Ascending aorta (tissue), 2 donors: ENCODE results near the gene SGPL1. TPM values are rescaled to one million over a fixed set of nuclear protein-coding genes. Genes with fewer than 3 reads are reported as not detected.

Experiments used
- DNase-seq, 2 donors: peaks; one replicate each; pipeline ENCODE4 v3.0.0-alpha.2; 2019; ENCODE audit warnings: low spot score in 2 of 2
- H3K27ac ChIP-seq, 2 donors: fragments of 200-600 bp; sonication (generic); one replicate each; pipeline ENCODE4 v1.5.1; 2016 to 2017; ENCODE audit warnings: mild to moderate bottlenecking in 1 of 2
- H3K27me3 ChIP-seq: fragments of 200-600 bp; sonication (generic); one replicate; pipeline ENCODE4 v1.5.1; 2017
- H3K36me3 ChIP-seq, 2 donors: fragments of 200-600 bp; sonication (generic); one replicate each; pipeline ENCODE4 v1.5.1; 2016
- H3K4me1 ChIP-seq, 2 donors: fragments of 200-600 bp; sonication (generic); one replicate each; pipeline ENCODE4 v1.5.1; 2016 to 2017; ENCODE audit warnings: mild to moderate bottlenecking in 1 of 2
- H3K4me3 ChIP-seq, 2 donors: fragments of 200-600 bp; sonication (generic); one replicate each; pipeline ENCODE4 v1.5.1; 2016 to 2017; ENCODE audit warnings: mild to moderate bottlenecking in 1 of 2
- H3K9me3 ChIP-seq, 2 donors: fragments of 200-600 bp; sonication (generic); one replicate each; pipeline ENCODE4 v1.5.1; 2016
- intact Hi-C: fragments of 100-400 bp; cut with DNase I; formaldehyde crosslinking; loops from one replicate; pipeline ENCODE4 v1.15.1; 2023
- total RNA-seq: library from RNA; depleted of rRNA; stranded (reverse); fragments of >200 nt; gene quantifications from one replicate; pipeline ENCODE4 v1.1.0, GENCODE V29; 2016
- TF ChIP-seq, protein P1 (sequence below), 3 experiments: fragments of 200-600 bp in 2 of 3; fragments of 450-650 bp in 1 of 3; sonication (generic) in 2 of 3; IDR thresholded peaks; one replicate each; pipeline ENCODE4 v1.5.1; 2016 to 2019; ENCODE audit warnings: antibody characterized with exemption in 3 of 3, mild to moderate bottlenecking in 1 of 3, moderate library complexity in 1 of 3

The SGPL1 gene
- total RNA-seq, 1 donor from 2014 or later: 6.2 TPM

DNA sequence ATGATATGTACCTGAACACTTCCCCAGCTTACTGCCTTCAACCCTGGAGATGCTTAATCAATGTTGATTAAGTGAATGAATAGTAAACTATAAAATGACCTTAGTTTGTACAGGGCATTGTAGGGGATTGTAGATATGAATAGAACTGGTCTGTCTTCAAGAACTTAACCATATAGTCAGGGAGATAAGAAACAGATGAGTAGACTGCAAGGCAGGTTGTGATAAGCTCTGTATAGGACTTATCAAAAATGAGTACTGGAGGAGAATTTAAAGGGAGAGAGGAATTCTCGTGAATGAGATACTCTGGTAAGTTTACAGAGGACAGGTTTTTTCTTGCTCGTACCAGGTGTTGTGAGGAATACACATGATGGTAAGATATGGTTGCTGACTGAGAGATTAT lies 27.6 kb downstream of the SGPL1 start:
- H3K36me3 ChIP-seq: peaks cover 4 to 24% of the 10 kb centered on the region in 2 donors
- TF ChIP-seq, protein P1, sequence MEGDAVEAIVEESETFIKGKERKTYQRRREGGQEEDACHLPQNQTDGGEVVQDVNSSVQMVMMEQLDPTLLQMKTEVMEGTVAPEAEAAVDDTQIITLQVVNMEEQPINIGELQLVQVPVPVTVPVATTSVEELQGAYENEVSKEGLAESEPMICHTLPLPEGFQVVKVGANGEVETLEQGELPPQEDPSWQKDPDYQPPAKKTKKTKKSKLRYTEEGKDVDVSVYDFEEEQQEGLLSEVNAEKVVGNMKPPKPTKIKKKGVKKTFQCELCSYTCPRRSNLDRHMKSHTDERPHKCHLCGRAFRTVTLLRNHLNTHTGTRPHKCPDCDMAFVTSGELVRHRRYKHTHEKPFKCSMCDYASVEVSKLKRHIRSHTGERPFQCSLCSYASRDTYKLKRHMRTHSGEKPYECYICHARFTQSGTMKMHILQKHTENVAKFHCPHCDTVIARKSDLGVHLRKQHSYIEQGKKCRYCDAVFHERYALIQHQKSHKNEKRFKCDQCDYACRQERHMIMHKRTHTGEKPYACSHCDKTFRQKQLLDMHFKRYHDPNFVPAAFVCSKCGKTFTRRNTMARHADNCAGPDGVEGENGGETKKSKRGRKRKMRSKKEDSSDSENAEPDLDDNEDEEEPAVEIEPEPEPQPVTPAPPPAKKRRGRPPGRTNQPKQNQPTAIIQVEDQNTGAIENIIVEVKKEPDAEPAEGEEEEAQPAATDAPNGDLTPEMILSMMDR (IDR thresholded peaks at IDR 0.05): no peak
- intact Hi-C loops: no loop called here
- no peaks in the 10 kb centered on the region for H3K4me1 ChIP-seq
- H3K4me3 ChIP-seq: no peak overlapping the region
- H3K27me3 ChIP-seq: no peaks in the 10 kb centered on the region
- no peak for DNase-seq
- H3K27ac ChIP-seq: no peak overlapping the region
- no peaks in the 10 kb centered on the region for H3K9me3 ChIP-seq

DNA sequence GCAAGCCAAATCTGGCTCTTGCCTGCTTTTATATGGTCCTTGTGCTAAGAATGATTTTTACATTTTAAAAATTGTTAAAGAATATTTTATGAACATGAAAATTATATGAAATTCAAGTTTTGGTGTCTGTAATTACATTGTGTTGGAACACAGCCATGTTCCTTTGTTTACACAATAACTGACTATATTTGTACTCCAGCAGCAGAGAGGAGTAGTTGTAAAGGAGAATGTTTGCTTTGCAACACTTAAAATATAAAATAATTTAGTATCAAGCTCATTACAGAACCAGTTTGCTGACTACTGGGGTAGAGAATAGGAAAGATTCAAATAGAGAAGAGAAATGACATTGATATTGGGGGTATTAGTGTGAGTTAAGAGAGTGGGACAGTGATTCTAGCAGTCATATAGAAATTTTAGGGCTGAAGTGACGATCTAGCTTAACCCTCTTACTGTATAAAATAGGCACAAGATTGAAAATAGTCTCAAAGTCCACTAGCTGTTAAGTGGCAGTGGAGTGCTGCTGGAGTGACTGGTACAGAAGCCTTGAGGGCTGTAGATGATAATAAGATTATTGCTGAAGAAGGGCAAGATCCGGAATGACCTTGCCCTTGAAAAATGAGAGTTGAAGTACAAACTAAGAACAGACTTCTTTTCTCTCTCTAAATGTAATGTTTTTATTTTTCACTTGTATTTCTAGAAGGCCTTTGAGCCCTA lies 28.2 kb downstream of the SGPL1 start:
- no peak for DNase-seq
- H3K4me3 ChIP-seq: no peak overlapping the region
- peaks cover 4 to 24% of the 10 kb centered on the region in 2 donors for H3K36me3 ChIP-seq
- no peaks in the 10 kb centered on the region for H3K27me3 ChIP-seq
- intact Hi-C loops: no loop called here
- no peaks in the 10 kb centered on the region for H3K9me3 ChIP-seq
- no peaks in the 10 kb centered on the region for H3K4me1 ChIP-seq
- H3K27ac ChIP-seq: no peak overlapping the region
- TF ChIP-seq, protein P1 (IDR thresholded peaks at IDR 0.05): no peak

DNA sequence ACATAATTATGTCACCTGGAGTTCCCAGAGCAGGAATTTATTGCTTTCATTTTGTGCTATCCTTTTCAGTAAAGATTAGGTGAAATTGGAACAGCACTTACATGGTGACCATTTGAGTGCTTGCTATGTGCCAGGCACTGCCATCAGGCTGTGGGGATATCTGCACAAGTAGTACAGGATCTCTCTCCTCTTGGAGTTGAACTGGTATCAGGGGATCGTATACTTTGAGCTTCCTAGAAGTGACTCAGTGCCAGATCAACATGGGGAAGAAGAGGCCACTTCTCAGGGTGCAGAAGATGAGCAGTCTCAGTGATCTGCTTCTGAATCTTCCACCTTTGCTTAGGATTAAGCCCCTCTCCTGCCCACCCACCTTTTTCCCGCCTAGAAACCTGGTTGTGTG lies 29.5 kb downstream of the SGPL1 start:
- Histone ChIP-seq H3K27ac (no peak overlapping the region), H3K4me1 (peaks cover 0 to 7% of the 10 kb centered on the region in 2 donors), H3K9me3 (no peaks in the 10 kb centered on the region), H3K4me3 (no peak overlapping the region), H3K36me3 (peaks cover 4 to 24% of the 10 kb centered on the region in 2 donors), H3K27me3 (no peaks in the 10 kb centered on the region)
- intact Hi-C loops: no loop called here
- no peak for DNase-seq
- TF ChIP-seq, protein P1 (IDR thresholded peaks at IDR 0.05): no peak

DNA sequence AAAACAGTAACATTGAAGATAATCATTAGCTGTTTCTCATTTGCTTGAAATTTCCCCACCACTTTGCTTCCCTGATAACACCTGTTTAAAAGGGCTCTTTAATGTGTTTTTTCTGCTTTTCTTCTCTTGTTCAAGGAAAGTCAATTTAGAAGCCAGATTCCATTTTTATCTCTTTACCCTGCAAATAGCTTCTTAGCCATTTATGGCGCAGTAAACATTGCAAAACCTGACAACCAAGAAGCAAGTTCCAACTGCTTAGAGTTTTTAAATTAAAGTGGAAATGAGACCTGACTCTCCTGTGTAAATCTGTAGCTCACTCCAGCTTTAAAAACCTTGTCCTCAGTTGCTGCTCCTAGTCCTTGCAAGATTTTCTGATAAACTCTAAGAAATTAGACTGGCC lies 30.1 kb downstream of the SGPL1 start:
- H3K4me3 ChIP-seq: no peak overlapping the region
- no peak for DNase-seq
- intact Hi-C loops: no loop called here
- H3K9me3 ChIP-seq: no peaks in the 10 kb centered on the region
- H3K27me3 ChIP-seq: no peaks in the 10 kb centered on the region
- peaks cover 0 to 7% of the 10 kb centered on the region in 2 donors for H3K4me1 ChIP-seq
- TF ChIP-seq, protein P1 (IDR thresholded peaks at IDR 0.05): no peak
- H3K36me3 ChIP-seq: peaks cover 4 to 24% of the 10 kb centered on the region in 2 donors
- no peak overlapping the region for H3K27ac ChIP-seq

DNA sequence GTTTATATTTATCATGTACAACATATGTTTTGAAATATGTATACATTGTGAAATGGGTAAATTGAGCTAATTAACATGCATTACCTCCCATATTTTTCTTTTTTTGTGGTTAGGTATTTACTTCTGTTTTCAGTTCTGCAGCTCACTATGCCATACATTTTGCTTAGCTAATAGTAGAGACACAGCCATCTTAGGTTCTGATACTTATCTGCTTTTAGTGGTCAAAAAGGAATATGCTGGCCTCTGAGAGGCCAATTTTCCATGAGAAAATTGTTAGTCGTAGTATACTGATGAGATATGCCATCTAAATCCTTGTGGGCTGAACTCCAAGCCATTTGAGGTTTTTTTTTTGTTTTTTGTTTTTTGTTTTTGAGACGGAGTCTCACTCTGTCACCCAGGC lies 31.0 kb downstream of the SGPL1 start:
- DNase-seq: no peak
- Histone ChIP-seq H3K9me3 (no peaks in the 10 kb centered on the region), H3K27me3 (no peaks in the 10 kb centered on the region), H3K4me3 (no peak overlapping the region), H3K27ac (no peak overlapping the region), H3K4me1 (peaks cover 0 to 7% of the 10 kb centered on the region in 2 donors), H3K36me3 (peaks cover 13 to 33% of the 10 kb centered on the region in 2 donors)
- TF ChIP-seq, protein P1 (IDR thresholded peaks at IDR 0.05): no peak
- intact Hi-C loops: no loop called here
